Calu3 (cell line): Measurements from ENCODE around the gene BDH1. TPM values are rescaled to one million over a fixed set of nuclear protein-coding genes. Genes with fewer than 3 reads are reported as not detected.

Experiments used
- BruUV-seq: library from RNA; stranded (reverse); fragments of 400-500 nt; replicated peaks from 2 replicates; lab custom pipeline; 2021; lab: Mats Ljungman, UMichigan
- CTCF ChIA-PET: fragments of 300-600 bp; sonication (Branson Sonifier 250); formaldehyde crosslinking; loops from one replicate; lab custom pipeline; 2022; ENCODE audit warnings: antibody characterized with exemption; lab: Charles Lee
- DNase-seq: peaks from one replicate; pipeline ENCODE4 v3.0.0; 2022
- H3K27ac Mint-ChIP-seq: one replicate; pipeline ENCODE4 v1.8.0; 2022; ENCODE audit warnings: mixed read lengths; ENCODE audit not compliant: unreplicated experiment
- H3K27me3 Mint-ChIP-seq: one replicate; pipeline ENCODE4 v1.8.0; 2022; ENCODE audit warnings: mixed read lengths; ENCODE audit not compliant: unreplicated experiment
- H3K36me3 Mint-ChIP-seq: one replicate; pipeline ENCODE4 v1.8.0; 2022; ENCODE audit warnings: mild to moderate bottlenecking, moderate library complexity, mixed read lengths; ENCODE audit not compliant: insufficient read depth, unreplicated experiment
- H3K4me1 Mint-ChIP-seq: one replicate; pipeline ENCODE4 v1.8.0; 2022; ENCODE audit warnings: mild to moderate bottlenecking, low read depth, mixed read lengths; ENCODE audit not compliant: unreplicated experiment
- H3K4me3 Mint-ChIP-seq: one replicate; pipeline ENCODE4 v1.8.0; 2022; ENCODE audit warnings: mild to moderate bottlenecking, low read depth, moderate library complexity, mixed read lengths; ENCODE audit not compliant: unreplicated experiment
- H3K9me3 Mint-ChIP-seq: one replicate; pipeline ENCODE4 v1.8.0; 2022; ENCODE audit warnings: low read depth, mixed read lengths; ENCODE audit not compliant: unreplicated experiment
- intact Hi-C: fragments of 100-400 bp; cut with micrococcal nuclease; formaldehyde crosslinking; loops from one replicate; pipeline ENCODE4 v1.10.0; 2022; ENCODE audit not compliant: unreplicated experiment
- total RNA-seq: library from RNA; stranded (reverse); gene quantifications from 2 replicates; pipeline ENCODE4 v1.2.3, GENCODE V29; 2022
- TF ChIP-seq, protein P1 (sequence below): fragments of 200-600 bp; IDR thresholded peaks from one replicate; pipeline ENCODE4 v1.8.0; 2022; ENCODE audit warnings: antibody characterized with exemption; ENCODE audit not compliant: unreplicated experiment

BDH1 gene
- total RNA-seq, 1 experiment from 2014 or later: 49.0 TPM

DNA sequence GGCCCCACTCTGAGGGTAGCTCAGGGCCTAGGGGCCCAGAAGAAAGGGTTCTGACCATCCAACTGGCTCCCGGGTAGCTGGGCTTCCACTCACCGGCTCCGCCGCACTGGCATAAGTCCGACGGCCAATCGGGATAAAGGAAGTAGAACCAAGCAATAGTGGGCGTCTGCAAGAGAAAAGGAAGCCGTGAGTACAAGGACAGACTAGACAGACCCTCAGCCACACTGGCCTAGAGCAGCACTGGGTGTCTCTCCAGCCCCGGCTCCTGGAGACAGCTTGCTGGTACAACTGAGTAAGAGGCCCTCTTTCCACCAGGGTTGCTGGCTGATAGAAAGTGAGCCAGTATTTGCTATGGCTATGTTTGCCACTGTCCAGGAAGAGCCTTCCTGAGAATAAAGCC is 22.4 kb downstream of the BDH1 start:
- H3K27ac Mint-ChIP-seq: no peak overlapping the region
- intact Hi-C loops: no loop called here
- DNase-seq: no peak
- TF ChIP-seq, protein P1, sequence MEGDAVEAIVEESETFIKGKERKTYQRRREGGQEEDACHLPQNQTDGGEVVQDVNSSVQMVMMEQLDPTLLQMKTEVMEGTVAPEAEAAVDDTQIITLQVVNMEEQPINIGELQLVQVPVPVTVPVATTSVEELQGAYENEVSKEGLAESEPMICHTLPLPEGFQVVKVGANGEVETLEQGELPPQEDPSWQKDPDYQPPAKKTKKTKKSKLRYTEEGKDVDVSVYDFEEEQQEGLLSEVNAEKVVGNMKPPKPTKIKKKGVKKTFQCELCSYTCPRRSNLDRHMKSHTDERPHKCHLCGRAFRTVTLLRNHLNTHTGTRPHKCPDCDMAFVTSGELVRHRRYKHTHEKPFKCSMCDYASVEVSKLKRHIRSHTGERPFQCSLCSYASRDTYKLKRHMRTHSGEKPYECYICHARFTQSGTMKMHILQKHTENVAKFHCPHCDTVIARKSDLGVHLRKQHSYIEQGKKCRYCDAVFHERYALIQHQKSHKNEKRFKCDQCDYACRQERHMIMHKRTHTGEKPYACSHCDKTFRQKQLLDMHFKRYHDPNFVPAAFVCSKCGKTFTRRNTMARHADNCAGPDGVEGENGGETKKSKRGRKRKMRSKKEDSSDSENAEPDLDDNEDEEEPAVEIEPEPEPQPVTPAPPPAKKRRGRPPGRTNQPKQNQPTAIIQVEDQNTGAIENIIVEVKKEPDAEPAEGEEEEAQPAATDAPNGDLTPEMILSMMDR: no peak
- H3K4me3 Mint-ChIP-seq: no peak overlapping the region
- BruUV-seq: no TSS peak
- H3K4me1 Mint-ChIP-seq: no peaks in the 10 kb centered on the region
- peaks cover 8% of the 10 kb centered on the region for H3K36me3 Mint-ChIP-seq
- no peaks in the 10 kb centered on the region for H3K9me3 Mint-ChIP-seq
- no peaks in the 10 kb centered on the region for H3K27me3 Mint-ChIP-seq
- CTCF ChIA-PET: no interaction called here

DNA sequence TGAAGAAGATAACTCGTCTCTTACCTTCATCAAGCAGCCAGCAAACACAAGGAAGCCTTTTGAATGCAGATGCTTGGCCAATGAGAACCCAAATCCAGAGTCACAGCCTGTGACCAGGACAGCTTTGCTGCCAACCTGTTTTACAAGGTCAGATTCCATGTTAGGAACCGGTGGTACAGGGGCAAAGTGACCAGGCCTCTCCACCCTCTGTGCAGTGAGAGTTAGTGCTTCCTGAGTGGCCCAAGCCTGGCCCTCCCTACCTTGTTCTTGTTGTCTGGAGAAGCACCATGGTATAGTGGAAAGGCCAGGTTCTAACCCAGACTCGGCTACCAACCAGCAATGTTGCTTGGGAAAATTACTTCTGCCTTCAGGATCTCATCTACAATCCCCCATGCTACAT is 23.4 kb downstream of the BDH1 start:
- no peak for DNase-seq
- CTCF ChIA-PET: no interaction called here
- Mint-ChIP-seq H3K36me3 (peaks cover under 1% of the 10 kb centered on the region), H3K27me3 (no peaks in the 10 kb centered on the region), H3K4me3 (no peak overlapping the region), H3K4me1 (no peaks in the 10 kb centered on the region), H3K9me3 (no peaks in the 10 kb centered on the region), H3K27ac (no peak overlapping the region)
- TF ChIP-seq, protein P1: no peak
- BruUV-seq: no TSS peak
- intact Hi-C loops: no loop called here

DNA sequence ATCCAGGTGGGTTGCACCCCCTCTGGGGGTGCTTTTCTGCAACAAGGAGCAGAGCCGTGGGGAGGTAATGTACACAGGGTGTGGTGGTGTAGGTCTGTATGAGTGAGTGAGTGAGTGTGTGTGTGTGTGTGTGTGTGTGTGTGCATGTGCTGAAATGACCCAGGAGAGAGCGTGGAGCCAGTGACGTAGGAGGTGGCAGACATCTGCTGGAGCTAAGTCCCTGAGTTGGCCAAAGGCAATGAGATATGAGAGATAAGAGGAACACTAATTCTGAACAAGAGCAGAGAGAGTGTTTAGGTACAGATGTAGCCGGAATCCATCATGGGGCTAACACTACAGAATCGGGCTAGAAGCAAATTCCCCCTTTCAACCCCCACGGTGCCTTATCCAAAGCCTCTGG is 27.6 kb downstream of the BDH1 start:
- no peaks in the 10 kb centered on the region for H3K9me3 Mint-ChIP-seq
- no peaks in the 10 kb centered on the region for H3K4me1 Mint-ChIP-seq
- no peak overlapping the region for H3K27ac Mint-ChIP-seq
- TF ChIP-seq, protein P1: no peak
- peaks cover 7% of the 10 kb centered on the region for H3K36me3 Mint-ChIP-seq
- intact Hi-C loops: no loop called here
- no peak for DNase-seq
- CTCF ChIA-PET: no interaction called here
- no TSS peak for BruUV-seq
- no peak overlapping the region for H3K4me3 Mint-ChIP-seq
- H3K27me3 Mint-ChIP-seq: no peaks in the 10 kb centered on the region

DNA sequence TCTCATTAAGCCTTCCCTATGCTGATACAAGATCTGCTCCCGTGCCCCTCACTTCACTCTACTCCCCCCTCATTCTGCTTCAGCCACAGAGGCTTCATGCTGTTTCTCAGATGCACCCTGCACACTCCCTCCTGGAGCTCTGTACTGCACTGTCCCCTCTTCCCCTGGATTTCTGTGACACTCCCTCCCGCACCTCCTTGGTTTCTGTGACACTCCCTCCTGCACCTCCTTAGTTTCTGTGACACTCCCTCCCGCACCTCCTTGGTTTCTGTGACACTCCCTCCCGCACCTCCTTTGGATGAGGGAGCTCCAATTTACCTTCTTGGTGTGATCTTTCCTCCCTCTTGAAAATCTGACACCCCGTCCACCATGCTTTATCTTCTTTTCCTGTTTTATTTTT is 28.2 kb downstream of the BDH1 start:
- CTCF ChIA-PET: interaction anchor here (1.0 kb wide), 1 partner anchor 13 kb away, joined by 3 read pairs; no protein-coding TSS in a partner anchor
- Mint-ChIP-seq H3K36me3 (peaks cover 10% of the 10 kb centered on the region), H3K27ac (peak overlapping the region; percentile 11), H3K27me3 (no peaks in the 10 kb centered on the region), H3K9me3 (no peaks in the 10 kb centered on the region), H3K4me3 (no peak overlapping the region), H3K4me1 (peaks cover 4% of the 10 kb centered on the region)
- intact Hi-C loops: no loop called here
- no TSS peak for BruUV-seq
- DNase-seq: no peak
- TF ChIP-seq, protein P1: no peak
